Liver (tissue), 9 donors: Measurements from ENCODE around the gene UBE2U. TPM values are rescaled to one million over a fixed set of nuclear protein-coding genes. Genes with fewer than 3 reads are reported as not detected.

ENCODE experiments used
- DNase-seq: peaks from one replicate; pipeline ENCODE4 v3.0.0-alpha.2; 2017; ENCODE audit warnings: low spot score
- H3K27ac ChIP-seq, 2 donors: one replicate each; pipeline ENCODE4 v1.7.0; 2013; ENCODE audit warnings: inconsistent platforms in 2 of 2, low read length in 2 of 2, control low read depth in 1 of 2, low read depth in 1 of 2, mild to moderate bottlenecking in 1 of 2
- H3K27me3 ChIP-seq, 4 donors: one replicate each; pipeline versions ENCODE4 v1.6.1 to v1.7.0; 2013; ENCODE audit warnings: low read length in 3 of 4, inconsistent platforms in 1 of 4, mild to moderate bottlenecking in 1 of 4, moderate library complexity in 1 of 4; ENCODE audit not compliant: control insufficient read depth in 4 of 4, insufficient read depth in 4 of 4
- H3K36me3 ChIP-seq, 4 donors: one replicate each; pipeline versions ENCODE4 v1.6.1 to v1.7.0; 2013; ENCODE audit warnings: low read length in 3 of 4, mild to moderate bottlenecking in 3 of 4, low read depth in 1 of 4, moderate library complexity in 1 of 4; ENCODE audit not compliant: control insufficient read depth in 4 of 4, insufficient read depth in 3 of 4
- H3K4me1 ChIP-seq, 4 donors: one replicate each; pipeline versions ENCODE4 v1.6.1 to v1.7.0; 2013; ENCODE audit warnings: low read length in 3 of 4, mild to moderate bottlenecking in 3 of 4, moderate library complexity in 1 of 4; ENCODE audit not compliant: control insufficient read depth in 4 of 4, insufficient read depth in 4 of 4
- H3K4me3 ChIP-seq, 3 donors: one replicate each; pipeline versions ENCODE4 v1.6.1 to v1.7.0; 2013; ENCODE audit warnings: low read length in 3 of 3, control low read depth in 1 of 3, low read depth in 1 of 3, mild to moderate bottlenecking in 1 of 3
- H3K9ac ChIP-seq, 2 donors: one replicate each; pipeline ENCODE4 v1.7.0; 2013; ENCODE audit warnings: low read length in 2 of 2, mild to moderate bottlenecking in 2 of 2, moderate library complexity in 2 of 2, control low read depth in 1 of 2, low read depth in 1 of 2
- H3K9me3 ChIP-seq, 4 donors: one replicate each; pipeline versions ENCODE4 v1.6.1 to v1.7.0; 2013; ENCODE audit warnings: low read length in 3 of 4; ENCODE audit not compliant: control insufficient read depth in 4 of 4
- EGR1 ChIP-seq, 2 donors: IDR thresholded peaks; 2 replicates each; pipeline ENCODE4 v1.6.1; 2016 to 2018; ENCODE audit warnings: antibody characterized with exemption in 2 of 2, low read depth in 2 of 2
- FOXA2 ChIP-seq: IDR thresholded peaks from 2 replicates; pipeline ENCODE4 v1.6.1; 2016; ENCODE audit warnings: antibody characterized with exemption
- GABPA ChIP-seq, 2 donors: IDR thresholded peaks in 1 of 2; conservative IDR thresholded peaks in 1 of 2; 2 replicates each; pipeline ENCODE4 v1.6.1; 2016; ENCODE audit warnings: antibody characterized with exemption in 2 of 2, mild to moderate bottlenecking in 1 of 2, moderate library complexity in 1 of 2
- HNF4G ChIP-seq: IDR thresholded peaks from 2 replicates; pipeline ENCODE4 v1.6.1; 2016; ENCODE audit warnings: antibody characterized with exemption
- JUND ChIP-seq, 2 donors: IDR thresholded peaks; 2 replicates each; pipeline ENCODE4 v1.6.1; 2016; ENCODE audit warnings: antibody characterized with exemption in 2 of 2
- NR2F2 ChIP-seq: IDR thresholded peaks from 2 replicates; pipeline ENCODE4 v1.6.1; 2016; ENCODE audit warnings: antibody characterized with exemption
- RAD21 ChIP-seq, 2 donors: IDR thresholded peaks; 2 replicates each; pipeline ENCODE4 v1.6.1; 2016; ENCODE audit warnings: antibody characterized with exemption in 2 of 2, mild to moderate bottlenecking in 2 of 2
- RXRA ChIP-seq, 2 donors: IDR thresholded peaks; 2 replicates each; pipeline ENCODE4 v1.6.1; 2017 to 2018; ENCODE audit warnings: antibody characterized with exemption in 2 of 2, mild to moderate bottlenecking in 1 of 2
- SP1 ChIP-seq: IDR thresholded peaks from 2 replicates; pipeline ENCODE4 v1.6.1; 2018; ENCODE audit warnings: antibody characterized with exemption, mild to moderate bottlenecking
- TAF1 ChIP-seq: conservative IDR thresholded peaks from 2 replicates; pipeline ENCODE4 v1.6.1; 2016; ENCODE audit warnings: antibody characterized with exemption, mild to moderate bottlenecking
- YY1 ChIP-seq: IDR thresholded peaks from 2 replicates; pipeline ENCODE4 v1.6.1; 2016; ENCODE audit warnings: antibody characterized with exemption, mild to moderate bottlenecking
- WGBS: extraction: QIAGEN DNeasy Blood & Tissue Kit; methylation state at CpG from one replicate; pipeline ENCODE4 v1.1.7; 2013; 5-methylcytosine and 5-hydroxymethylcytosine counted together
- polyA plus RNA-seq, 2 donors: library from polyadenylated mRNA; stranded (reverse) in 1 of 2; unstranded in 1 of 2; fragments of 200-250 nt in 1 of 2; fragments of >200 nt in 1 of 2; fragmentation: Nextera tagmentation in 1 of 2; extraction: Ambion mirVana in 1 of 2; gene quantifications; one replicate each; pipeline versions ENCODE4 v1.2.1 to v1.2.3, GENCODE V29; 2013 to 2015
- total RNA-seq, 2 donors: library from RNA; depleted of rRNA; stranded (reverse); fragments of >200 nt; gene quantifications; one replicate each; pipeline ENCODE4 v1.2.3, GENCODE V29; 2014
- TF ChIP-seq, protein P1 (sequence below): IDR thresholded peaks from 2 replicates; pipeline ENCODE4 v1.6.1; 2016; ENCODE audit warnings: antibody characterized with exemption
- TF ChIP-seq, protein P2 (sequence below): fragments of 150-350 bp; IDR thresholded peaks from 2 replicates; pipeline ENCODE4 v1.5.1; 2017; ENCODE audit warnings: improper control_type of control experiment, low read depth, low read length; ENCODE audit not compliant: missing input control
- TF ChIP-seq, protein P3 (sequence below): IDR thresholded peaks from 2 replicates; pipeline ENCODE4 v1.6.1; 2016; ENCODE audit warnings: antibody characterized with exemption
- TF ChIP-seq, protein P4 (sequence below): IDR thresholded peaks from 2 replicates; pipeline ENCODE4 v1.6.1; 2016; ENCODE audit warnings: antibody characterized with exemption, mild to moderate bottlenecking
- TF ChIP-seq, protein P5 (sequence below): IDR thresholded peaks from 2 replicates; pipeline ENCODE4 v1.6.1; 2016; ENCODE audit warnings: antibody characterized with exemption
- donor health status: healthy.
- donor health status: healthy.
- donor health status: healthy.
- donor health status: healthy.
- donor health status: healthy.

The UBE2U gene
- total and polyA plus RNA-seq, 4 donors, result not detected

DNA sequence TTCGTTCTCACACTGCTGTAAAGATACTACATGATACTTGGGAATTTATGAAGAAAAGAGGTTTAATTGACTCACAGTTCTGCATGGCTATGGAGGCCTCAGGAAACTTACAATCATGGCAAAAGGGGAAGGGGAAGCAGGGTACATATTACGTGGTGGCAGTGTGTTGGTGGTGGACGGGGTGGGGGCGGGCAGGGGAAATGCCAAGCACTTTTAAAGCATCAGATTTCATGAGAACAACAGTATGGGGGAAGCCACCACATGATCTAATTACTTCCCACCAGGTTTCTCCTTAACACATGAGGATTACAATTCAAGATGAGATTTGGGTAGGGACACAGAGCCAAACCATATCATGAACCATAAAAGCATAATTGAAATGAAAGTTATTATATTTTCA is 88.5 kb downstream of the UBE2U start:
- no peaks in the 10 kb centered on the region for H3K4me1 ChIP-seq
- TF ChIP-seq, protein P1, sequence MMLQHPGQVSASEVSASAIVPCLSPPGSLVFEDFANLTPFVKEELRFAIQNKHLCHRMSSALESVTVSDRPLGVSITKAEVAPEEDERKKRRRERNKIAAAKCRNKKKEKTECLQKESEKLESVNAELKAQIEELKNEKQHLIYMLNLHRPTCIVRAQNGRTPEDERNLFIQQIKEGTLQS, result no peak
- TF ChIP-seq RAD21 (IDR thresholded peaks at IDR 0.05) (no peak), FOXA2 (no peak), TAF1 (no peak), SP1 (no peak), YY1 (no peak), EGR1 (IDR thresholded peaks at IDR 0.05; ENCODE audit: low read depth in 2 of 2) (no peak), GABPA (IDR thresholded peaks at IDR 0.05 in 1 of 2, conservative IDR thresholded peaks at IDR 0.05 in 1 of 2) (no peak), HNF4G (no peak), RXRA (IDR thresholded peaks at IDR 0.05) (no peak), NR2F2 (no peak), JUND (IDR thresholded peaks at IDR 0.05) (no peak)
- TF ChIP-seq, protein P2, sequence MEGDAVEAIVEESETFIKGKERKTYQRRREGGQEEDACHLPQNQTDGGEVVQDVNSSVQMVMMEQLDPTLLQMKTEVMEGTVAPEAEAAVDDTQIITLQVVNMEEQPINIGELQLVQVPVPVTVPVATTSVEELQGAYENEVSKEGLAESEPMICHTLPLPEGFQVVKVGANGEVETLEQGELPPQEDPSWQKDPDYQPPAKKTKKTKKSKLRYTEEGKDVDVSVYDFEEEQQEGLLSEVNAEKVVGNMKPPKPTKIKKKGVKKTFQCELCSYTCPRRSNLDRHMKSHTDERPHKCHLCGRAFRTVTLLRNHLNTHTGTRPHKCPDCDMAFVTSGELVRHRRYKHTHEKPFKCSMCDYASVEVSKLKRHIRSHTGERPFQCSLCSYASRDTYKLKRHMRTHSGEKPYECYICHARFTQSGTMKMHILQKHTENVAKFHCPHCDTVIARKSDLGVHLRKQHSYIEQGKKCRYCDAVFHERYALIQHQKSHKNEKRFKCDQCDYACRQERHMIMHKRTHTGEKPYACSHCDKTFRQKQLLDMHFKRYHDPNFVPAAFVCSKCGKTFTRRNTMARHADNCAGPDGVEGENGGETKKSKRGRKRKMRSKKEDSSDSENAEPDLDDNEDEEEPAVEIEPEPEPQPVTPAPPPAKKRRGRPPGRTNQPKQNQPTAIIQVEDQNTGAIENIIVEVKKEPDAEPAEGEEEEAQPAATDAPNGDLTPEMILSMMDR, result no peak
- TF ChIP-seq, protein P3, sequence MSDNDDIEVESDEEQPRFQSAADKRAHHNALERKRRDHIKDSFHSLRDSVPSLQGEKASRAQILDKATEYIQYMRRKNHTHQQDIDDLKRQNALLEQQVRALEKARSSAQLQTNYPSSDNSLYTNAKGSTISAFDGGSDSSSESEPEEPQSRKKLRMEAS, result no peak
- TF ChIP-seq, protein P4, sequence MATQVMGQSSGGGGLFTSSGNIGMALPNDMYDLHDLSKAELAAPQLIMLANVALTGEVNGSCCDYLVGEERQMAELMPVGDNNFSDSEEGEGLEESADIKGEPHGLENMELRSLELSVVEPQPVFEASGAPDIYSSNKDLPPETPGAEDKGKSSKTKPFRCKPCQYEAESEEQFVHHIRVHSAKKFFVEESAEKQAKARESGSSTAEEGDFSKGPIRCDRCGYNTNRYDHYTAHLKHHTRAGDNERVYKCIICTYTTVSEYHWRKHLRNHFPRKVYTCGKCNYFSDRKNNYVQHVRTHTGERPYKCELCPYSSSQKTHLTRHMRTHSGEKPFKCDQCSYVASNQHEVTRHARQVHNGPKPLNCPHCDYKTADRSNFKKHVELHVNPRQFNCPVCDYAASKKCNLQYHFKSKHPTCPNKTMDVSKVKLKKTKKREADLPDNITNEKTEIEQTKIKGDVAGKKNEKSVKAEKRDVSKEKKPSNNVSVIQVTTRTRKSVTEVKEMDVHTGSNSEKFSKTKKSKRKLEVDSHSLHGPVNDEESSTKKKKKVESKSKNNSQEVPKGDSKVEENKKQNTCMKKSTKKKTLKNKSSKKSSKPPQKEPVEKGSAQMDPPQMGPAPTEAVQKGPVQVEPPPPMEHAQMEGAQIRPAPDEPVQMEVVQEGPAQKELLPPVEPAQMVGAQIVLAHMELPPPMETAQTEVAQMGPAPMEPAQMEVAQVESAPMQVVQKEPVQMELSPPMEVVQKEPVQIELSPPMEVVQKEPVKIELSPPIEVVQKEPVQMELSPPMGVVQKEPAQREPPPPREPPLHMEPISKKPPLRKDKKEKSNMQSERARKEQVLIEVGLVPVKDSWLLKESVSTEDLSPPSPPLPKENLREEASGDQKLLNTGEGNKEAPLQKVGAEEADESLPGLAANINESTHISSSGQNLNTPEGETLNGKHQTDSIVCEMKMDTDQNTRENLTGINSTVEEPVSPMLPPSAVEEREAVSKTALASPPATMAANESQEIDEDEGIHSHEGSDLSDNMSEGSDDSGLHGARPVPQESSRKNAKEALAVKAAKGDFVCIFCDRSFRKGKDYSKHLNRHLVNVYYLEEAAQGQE, result no peak
- TF ChIP-seq, protein P5, sequence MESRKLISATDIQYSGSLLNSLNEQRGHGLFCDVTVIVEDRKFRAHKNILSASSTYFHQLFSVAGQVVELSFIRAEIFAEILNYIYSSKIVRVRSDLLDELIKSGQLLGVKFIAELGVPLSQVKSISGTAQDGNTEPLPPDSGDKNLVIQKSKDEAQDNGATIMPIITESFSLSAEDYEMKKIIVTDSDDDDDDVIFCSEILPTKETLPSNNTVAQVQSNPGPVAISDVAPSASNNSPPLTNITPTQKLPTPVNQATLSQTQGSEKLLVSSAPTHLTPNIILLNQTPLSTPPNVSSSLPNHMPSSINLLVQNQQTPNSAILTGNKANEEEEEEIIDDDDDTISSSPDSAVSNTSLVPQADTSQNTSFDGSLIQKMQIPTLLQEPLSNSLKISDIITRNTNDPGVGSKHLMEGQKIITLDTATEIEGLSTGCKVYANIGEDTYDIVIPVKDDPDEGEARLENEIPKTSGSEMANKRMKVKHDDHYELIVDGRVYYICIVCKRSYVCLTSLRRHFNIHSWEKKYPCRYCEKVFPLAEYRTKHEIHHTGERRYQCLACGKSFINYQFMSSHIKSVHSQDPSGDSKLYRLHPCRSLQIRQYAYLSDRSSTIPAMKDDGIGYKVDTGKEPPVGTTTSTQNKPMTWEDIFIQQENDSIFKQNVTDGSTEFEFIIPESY, result no peak
- no peak overlapping the region for H3K9ac ChIP-seq
- DNase-seq, result no peak
- no peaks in the 10 kb centered on the region for H3K36me3 ChIP-seq
- no peak overlapping the region for H3K4me3 ChIP-seq
- H3K27me3 ChIP-seq, result no peaks in the 10 kb centered on the region
- peaks cover 0 to 6% (median under 1%) of the 10 kb centered on the region in 4 donors for H3K9me3 ChIP-seq
- WGBS, result 83% methylated on average over 4 of the region's 4 CpGs
- no peak overlapping the region for H3K27ac ChIP-seq

DNA sequence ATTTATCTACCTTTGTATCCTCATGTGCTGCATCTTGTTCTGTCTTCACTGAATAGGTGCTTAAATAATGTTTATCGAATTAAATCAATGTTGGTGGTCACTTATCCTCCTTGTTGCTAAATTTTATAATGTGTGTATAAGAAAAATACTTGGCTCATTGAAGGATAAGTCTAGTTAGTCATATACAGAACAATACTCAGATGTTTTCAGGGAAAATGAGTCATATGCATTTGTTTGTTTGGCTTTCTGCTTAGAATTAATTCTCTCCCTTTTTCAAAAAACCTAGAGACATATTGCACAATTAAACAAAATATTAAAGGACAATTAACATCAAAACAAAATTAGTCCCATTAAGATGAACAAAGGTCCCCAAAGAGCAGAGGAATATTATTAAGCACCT is 89.0 kb downstream of the UBE2U start:
- Histone ChIP-seq H3K4me1 (no peaks in the 10 kb centered on the region), H3K9me3 (peaks cover 0 to 11% (median 3%) of the 10 kb centered on the region in 4 donors), H3K36me3 (no peaks in the 10 kb centered on the region), H3K27ac (no peak overlapping the region), H3K27me3 (no peaks in the 10 kb centered on the region), H3K4me3 (no peak overlapping the region), H3K9ac (no peak overlapping the region)
- DNase-seq, result no peak
- WGBS, result 81% methylated on average over 1 of the region's 1 CpG
- TF ChIP-seq EGR1 (IDR thresholded peaks at IDR 0.05; ENCODE audit: low read depth in 2 of 2) (no peak), RXRA (IDR thresholded peaks at IDR 0.05) (no peak), HNF4G (no peak), JUND (IDR thresholded peaks at IDR 0.05) (no peak)
- TF ChIP-seq, protein P1, result no peak
- TF ChIP-seq, protein P3, result no peak
